Right renal pelvis (tissue), 4 donors: ENCODE measurements around the gene RTP3. TPM values are rescaled to one million over a fixed set of nuclear protein-coding genes. Genes with fewer than 3 reads are reported as not detected.

Experiments
- DNase-seq, 4 donors: peaks; one replicate each; pipeline ENCODE4 v3.0.0-alpha.2; 2013; ENCODE audit warnings: low read depth in 4 of 4, low spot score in 3 of 4, missing footprints in 1 of 4
- polyA plus RNA-seq, 4 donors: library from polyadenylated mRNA; unstranded; fragments of 120-200 nt; gene quantifications; one replicate each; pipeline ENCODE4 v1.2.1, GENCODE V29; 2013; ENCODE audit not compliant: insufficient read length in 4 of 4

RTP3 gene
- polyA plus RNA-seq, 4 donors, result not detected

GRCh38 chr3:46468753-46469600 lies 28.8 kb upstream of the RTP3 start:
- no peak for DNase-seq

- DNase-seq, result no peak
These were observed 28.0 kb upstream of the RTP3 start for GRCh38 chr3:46469680-46470357.

GRCh38 chr3:46470831-46471230 lies 26.9 kb upstream of the RTP3 start:
- DNase-seq, result no peak

GRCh38 chr3:46471371-46471914 lies 26.3 kb upstream of the RTP3 start:
- no peak for DNase-seq

GRCh38 chr3:46472736-46473135 lies 25.0 kb upstream of the RTP3 start:
- DNase-seq, result no peak

GRCh38 chr3:46477145-46477544 lies 20.6 kb upstream of the RTP3 start:
- DNase-seq, result no peak

- DNase-seq, result no peak
These were observed 20.0 kb upstream of the RTP3 start for GRCh38 chr3:46477756-46478155.

GRCh38 chr3:46478341-46478740 lies 19.4 kb upstream of the RTP3 start:
- no peak for DNase-seq

- DNase-seq, result no peak
These were observed 18.8 kb upstream of the RTP3 start for GRCh38 chr3:46479021-46479420.

GRCh38 chr3:46479696-46480095 lies 18.1 kb upstream of the RTP3 start:
- no peak for DNase-seq

- no peak for DNase-seq
These were observed 17.1 kb upstream of the RTP3 start for GRCh38 chr3:46480491-46481195.

- no peak for DNase-seq
These were observed 16.1 kb upstream of the RTP3 start for GRCh38 chr3:46481636-46482035.

GRCh38 chr3:46482632-46483350 lies 15.0 kb upstream of the RTP3 start:
- DNase-seq, result no peak

GRCh38 chr3:46483825-46484224 lies 14.0 kb upstream of the RTP3 start:
- DNase-seq, result no peak

GRCh38 chr3:46484388-46484787 lies 13.4 kb upstream of the RTP3 start:
- DNase-seq, result no peak

- DNase-seq, result peak in 3 of 4 donors; percentile 18 to 31 (median 24)
These were observed 12.6 kb upstream of the RTP3 start for GRCh38 chr3:46484911-46485778.

- no peak for DNase-seq
These were observed 12.0 kb upstream of the RTP3 start for GRCh38 chr3:46485779-46486175.

- peak; percentile 79 to 82 (median 80) for DNase-seq
These were observed 8.9 kb upstream of the RTP3 start for GRCh38 chr3:46488735-46489361.

GRCh38 chr3:46489381-46489780 lies 8.4 kb upstream of the RTP3 start:
- DNase-seq, result no peak
